Lung (tissue), 12 donors: ENCODE measurements around the gene SLC25A39. TPM values are rescaled to one million over a fixed set of nuclear protein-coding genes. Genes with fewer than 3 reads are reported as not detected.
"Not testable (repeated sequence)": the region's sequence is repeated elsewhere in the genome, so short reads cannot be mapped to it uniquely, and the experiment has no call there.

ENCODE experiments used
- ATAC-seq: fragments of 200-7000 bp; cut with Tn5 transposase; one replicate; pipeline ENCODE4 v1.9.1; 2020; ENCODE audit warnings: moderate number of reproducible peaks; ENCODE audit not compliant: insufficient read depth, low FRiP score
- DNase-seq, 3 donors: peaks; one replicate each; pipeline ENCODE4 v3.0.0-alpha.2; 2013 to 2017
- H3K27ac ChIP-seq, 2 donors: one replicate each; pipeline ENCODE4 v1.5.1; 2013; ENCODE audit warnings: mild to moderate bottlenecking in 2 of 2, moderate library complexity in 2 of 2, control low read depth in 1 of 2, inconsistent platforms in 1 of 2, low read depth in 1 of 2, low read length in 1 of 2
- H3K27me3 ChIP-seq, 3 donors: one replicate each; pipeline ENCODE4 v1.5.1; 2013; ENCODE audit warnings: low read length in 2 of 3; ENCODE audit not compliant: control insufficient read depth in 3 of 3, insufficient read depth in 3 of 3
- H3K36me3 ChIP-seq, 4 donors: one replicate each; pipeline ENCODE4 v1.5.1; 2013; ENCODE audit warnings: low read length in 4 of 4, mild to moderate bottlenecking in 1 of 4, moderate library complexity in 1 of 4; ENCODE audit not compliant: control insufficient read depth in 4 of 4, insufficient read depth in 4 of 4
- H3K4me1 ChIP-seq, 5 donors: one replicate each; pipeline ENCODE4 v1.5.1; 2013; ENCODE audit warnings: low read length in 5 of 5, mild to moderate bottlenecking in 2 of 5, moderate library complexity in 1 of 5; ENCODE audit not compliant: control insufficient read depth in 5 of 5, insufficient read depth in 5 of 5
- H3K4me3 ChIP-seq: one replicate; pipeline ENCODE4 v1.5.1; 2013; ENCODE audit warnings: mild to moderate bottlenecking, control low read depth, moderate library complexity
- H3K9ac ChIP-seq, 2 donors: one replicate each; pipeline ENCODE4 v1.5.1; 2013; ENCODE audit warnings: low read length in 2 of 2, control low read depth in 1 of 2; ENCODE audit not compliant: insufficient read depth in 1 of 2
- H3K9me3 ChIP-seq, 4 donors: one replicate each; pipeline ENCODE4 v1.5.1; 2013; ENCODE audit warnings: low read length in 3 of 4, mild to moderate bottlenecking in 1 of 4, moderate library complexity in 1 of 4; ENCODE audit not compliant: control insufficient read depth in 4 of 4, insufficient read depth in 3 of 4
- WGBS, 2 donors: extraction: QIAGEN DNeasy Blood & Tissue Kit; methylation state at CpG; one replicate each; pipeline ENCODE4 v1.1.7; 2013; 5-methylcytosine and 5-hydroxymethylcytosine counted together
- polyA plus RNA-seq, 2 donors: library from polyadenylated mRNA; stranded (reverse); fragments of 200-250 nt; gene quantifications; one replicate each; pipeline ENCODE4 v1.2.1, GENCODE V29; 2013
- total RNA-seq, 2 donors: library from RNA; depleted of rRNA in 1 of 2; stranded (reverse); fragments of >200 nt in 1 of 2; gene quantifications; one replicate each; pipeline ENCODE4 v1.2.1, GENCODE V29; 2014 to 2021
- TF ChIP-seq, protein P1 (sequence below): IDR thresholded peaks from 2 replicates; pipeline ENCODE4 v1.5.1; 2012; ENCODE audit warnings: mild to moderate bottlenecking; ENCODE audit errors: control extremely low read depth, extremely low read depth
- donor health status: control.
- donor health status: control.
- donor health status: Bipolar disorder and iron deficiency.
- donor health status: healthy.
- donor health status: DM: yes; HTN: yes; CAD: no.

Gene SLC25A39
- total and polyA plus RNA-seq, 4 donors = 66.4 to 134 (median 117) TPM

- H3K9me3 ChIP-seq = no peaks in the 10 kb centered on the region
- DNase-seq (no peak), ATAC-seq (no peak)
- no peak overlapping the region for H3K4me3 ChIP-seq
- peaks cover 0 to 9% (median 4%) of the 10 kb centered on the region in 5 donors for H3K4me1 ChIP-seq
- H3K27me3 ChIP-seq = no peaks in the 10 kb centered on the region
- WGBS, 2 donors = 76 to 82% methylated on average over 11 of the region's 11 CpGs
- TF ChIP-seq, protein P1, sequence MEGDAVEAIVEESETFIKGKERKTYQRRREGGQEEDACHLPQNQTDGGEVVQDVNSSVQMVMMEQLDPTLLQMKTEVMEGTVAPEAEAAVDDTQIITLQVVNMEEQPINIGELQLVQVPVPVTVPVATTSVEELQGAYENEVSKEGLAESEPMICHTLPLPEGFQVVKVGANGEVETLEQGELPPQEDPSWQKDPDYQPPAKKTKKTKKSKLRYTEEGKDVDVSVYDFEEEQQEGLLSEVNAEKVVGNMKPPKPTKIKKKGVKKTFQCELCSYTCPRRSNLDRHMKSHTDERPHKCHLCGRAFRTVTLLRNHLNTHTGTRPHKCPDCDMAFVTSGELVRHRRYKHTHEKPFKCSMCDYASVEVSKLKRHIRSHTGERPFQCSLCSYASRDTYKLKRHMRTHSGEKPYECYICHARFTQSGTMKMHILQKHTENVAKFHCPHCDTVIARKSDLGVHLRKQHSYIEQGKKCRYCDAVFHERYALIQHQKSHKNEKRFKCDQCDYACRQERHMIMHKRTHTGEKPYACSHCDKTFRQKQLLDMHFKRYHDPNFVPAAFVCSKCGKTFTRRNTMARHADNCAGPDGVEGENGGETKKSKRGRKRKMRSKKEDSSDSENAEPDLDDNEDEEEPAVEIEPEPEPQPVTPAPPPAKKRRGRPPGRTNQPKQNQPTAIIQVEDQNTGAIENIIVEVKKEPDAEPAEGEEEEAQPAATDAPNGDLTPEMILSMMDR = no peak
- no peak overlapping the region for H3K9ac ChIP-seq
- no peaks in the 10 kb centered on the region for H3K36me3 ChIP-seq
- no peak overlapping the region for H3K27ac ChIP-seq
These were observed 19.0 kb upstream of the SLC25A39 start for GRCh38 chr17:44343510-44344209.

- not testable (repeated sequence) for ATAC-seq, H3K4me3 ChIP-seq, H3K27ac ChIP-seq, H3K36me3 ChIP-seq, H3K9me3 ChIP-seq, H3K27me3 ChIP-seq, H3K9ac ChIP-seq, DNase-seq
- 65 to 81% methylated on average over 5 of the region's 5 CpGs for WGBS, 2 donors
- peaks cover 0 to 10% (median 0%) of the 10 kb centered on the region in 5 donors for H3K4me1 ChIP-seq
These were observed 15.9 kb upstream of the SLC25A39 start for GRCh38 chr17:44340553-44340952.

GRCh38 chr17:44338702-44339101 is 14.1 kb upstream of the SLC25A39 start:
- WGBS, 2 donors = 43 to 47% methylated on average over 6 of the region's 6 CpGs
- H3K9ac ChIP-seq = no peak overlapping the region
- TF ChIP-seq, protein P1 = no peak

GRCh38 chr17:44335968-44336367 is 11.3 kb upstream of the SLC25A39 start:
- Histone ChIP-seq H3K4me1 (peaks cover 0 to 10% (median 0%) of the 10 kb centered on the region in 5 donors), H3K27ac (no peak overlapping the region), H3K27me3 (no peaks in the 10 kb centered on the region), H3K4me3 (no peak overlapping the region), H3K9me3 (no peaks in the 10 kb centered on the region), H3K36me3 (no peaks in the 10 kb centered on the region), H3K9ac (no peak overlapping the region)
- DNase-seq (peak; percentile 66 to 79 (median 72)), ATAC-seq (no peak)
- TF ChIP-seq, protein P1 = no peak
- WGBS, 2 donors = 57 to 62% methylated on average over 5 of the region's 5 CpGs

More at GRCh38 chr17:44338702-44339101, 14.1 kb upstream of the SLC25A39 start:
- H3K4me1 ChIP-seq = peaks cover 0 to 10% (median 0%) of the 10 kb centered on the region in 5 donors
- DNase-seq (no peak), ATAC-seq (no peak)
- H3K36me3 ChIP-seq = no peaks in the 10 kb centered on the region
- no peaks in the 10 kb centered on the region for H3K27me3 ChIP-seq
- H3K27ac ChIP-seq = peak overlapping the region in 1 of 2 donors; percentile 22
- no peaks in the 10 kb centered on the region for H3K9me3 ChIP-seq
- no peak overlapping the region for H3K4me3 ChIP-seq
